COR-L47 (cell line): Measurements from ENCODE around the gene CRB2.
"Not testable (repeated sequence)": the region's sequence is repeated elsewhere in the genome, so short reads cannot be mapped to it uniquely, and the experiment has no call there.

Source experiments
- DNase-seq: peaks from one replicate; lab custom pipeline; 2025; lab: John Stamatoyannopoulos, UW

The CRB2 gene

DNA sequence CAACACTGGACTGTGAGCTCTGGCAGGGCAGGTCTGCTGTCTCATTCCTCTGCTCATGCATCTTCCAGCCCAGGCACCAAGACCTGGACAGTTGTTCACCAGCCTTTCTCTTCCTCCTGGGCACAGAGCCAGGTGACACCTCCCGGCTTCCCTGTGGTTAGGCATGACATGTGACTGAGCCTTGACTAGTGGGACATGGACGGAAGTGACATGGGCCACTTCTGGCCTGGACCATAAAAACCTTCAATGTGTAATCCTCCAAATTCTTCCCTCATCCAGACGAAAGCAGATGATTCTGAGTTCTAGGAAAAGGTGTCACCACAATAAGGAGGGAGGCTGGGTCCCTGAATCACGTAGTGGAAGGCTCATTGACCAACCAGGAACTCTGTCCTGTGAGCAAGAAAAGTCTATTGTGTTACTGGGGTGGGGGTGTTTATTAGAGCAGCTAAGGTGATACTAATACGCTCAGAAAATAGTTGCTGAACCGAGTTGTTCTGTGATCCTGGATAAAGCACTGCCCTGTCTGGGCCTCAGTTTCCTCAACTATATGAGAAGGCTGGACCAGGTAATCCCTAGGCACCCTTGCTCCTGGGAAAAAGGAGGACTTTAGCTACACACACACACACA lies 26.6 kb upstream of the CRB2 start:
- no peak for DNase-seq

DNA sequence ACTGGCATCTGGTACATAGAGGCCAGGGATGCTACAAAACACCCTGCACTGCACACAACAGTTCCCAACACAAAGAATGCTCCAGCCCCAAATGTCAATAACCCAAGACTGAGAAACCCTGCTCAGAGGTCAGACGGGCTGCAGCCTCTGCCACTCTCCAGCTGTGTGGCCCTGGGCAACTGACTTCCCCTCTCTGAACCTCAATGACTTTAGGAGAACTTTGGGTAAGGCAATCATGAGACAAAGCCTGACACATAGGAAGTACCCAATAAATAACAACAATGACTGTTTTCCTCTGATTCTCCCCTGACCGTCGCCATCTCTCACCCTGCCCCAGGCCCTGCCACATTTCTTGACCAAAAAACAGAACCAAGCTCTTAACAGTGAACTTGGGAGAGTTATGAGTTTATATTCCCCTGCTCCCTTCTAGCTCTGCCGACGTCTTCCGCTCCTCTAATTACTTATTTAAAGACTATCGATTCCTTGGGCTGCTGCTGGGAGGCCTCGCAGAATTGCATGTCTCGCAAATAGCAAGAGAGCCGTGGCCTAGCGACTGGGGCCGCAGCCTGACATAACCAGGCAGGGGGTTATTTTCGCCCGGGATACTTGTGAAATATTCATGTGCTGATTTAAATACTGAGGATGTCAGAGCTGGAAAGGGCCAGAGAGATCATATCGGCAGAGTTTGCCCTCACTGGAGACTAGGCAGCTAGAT lies 24.5 kb upstream of the CRB2 start:
- DNase-seq, result no peak

DNA sequence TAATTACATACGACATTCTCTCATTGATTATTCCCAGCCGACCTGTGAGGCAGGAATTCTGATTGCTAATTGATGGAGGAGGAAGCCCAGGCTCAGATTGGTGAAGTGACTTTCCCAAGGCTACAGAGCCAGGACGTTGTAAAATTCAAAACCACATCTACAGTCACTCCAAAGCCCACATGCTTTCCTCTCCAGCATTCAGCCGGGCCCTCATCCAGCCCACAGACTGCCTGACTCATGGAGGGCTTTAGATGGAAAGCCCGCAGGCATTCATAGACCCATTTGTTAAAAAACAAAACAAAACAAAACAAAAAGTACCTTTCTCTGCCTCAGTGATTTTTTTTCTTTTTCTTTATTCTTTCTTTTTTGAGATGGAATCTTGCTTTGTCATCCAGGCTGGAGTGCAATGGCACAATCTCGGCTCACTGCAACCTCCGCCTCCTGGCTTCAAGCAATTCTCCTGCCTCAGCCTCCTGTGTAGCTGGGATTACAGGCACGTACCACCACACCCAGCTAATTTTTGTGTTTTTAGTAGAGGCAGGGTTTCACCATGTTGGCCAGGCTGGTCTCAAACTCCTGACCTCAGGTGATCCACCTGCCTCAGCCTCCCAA lies 22.8 kb upstream of the CRB2 start:
- not testable (repeated sequence) for DNase-seq

DNA sequence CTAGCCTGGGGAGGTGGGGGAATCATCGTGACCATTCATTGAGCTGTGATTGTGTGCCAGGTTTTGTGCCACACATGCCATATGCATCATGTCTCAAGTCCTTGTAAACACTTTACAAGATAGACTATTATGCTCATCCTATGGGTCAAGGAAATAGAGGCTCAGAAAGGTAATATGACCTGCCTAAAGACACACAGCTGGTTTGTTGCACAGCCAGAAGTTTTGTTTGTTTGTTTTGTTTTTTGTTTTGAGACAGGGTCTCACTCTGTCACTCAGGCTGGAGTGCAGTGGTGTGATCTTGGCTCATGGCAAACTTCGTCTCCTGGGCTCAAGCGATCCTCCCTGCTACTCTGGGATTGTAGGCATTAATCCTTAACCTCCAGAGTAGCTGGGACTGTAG lies 21.4 kb upstream of the CRB2 start:
- no peak for DNase-seq

DNA sequence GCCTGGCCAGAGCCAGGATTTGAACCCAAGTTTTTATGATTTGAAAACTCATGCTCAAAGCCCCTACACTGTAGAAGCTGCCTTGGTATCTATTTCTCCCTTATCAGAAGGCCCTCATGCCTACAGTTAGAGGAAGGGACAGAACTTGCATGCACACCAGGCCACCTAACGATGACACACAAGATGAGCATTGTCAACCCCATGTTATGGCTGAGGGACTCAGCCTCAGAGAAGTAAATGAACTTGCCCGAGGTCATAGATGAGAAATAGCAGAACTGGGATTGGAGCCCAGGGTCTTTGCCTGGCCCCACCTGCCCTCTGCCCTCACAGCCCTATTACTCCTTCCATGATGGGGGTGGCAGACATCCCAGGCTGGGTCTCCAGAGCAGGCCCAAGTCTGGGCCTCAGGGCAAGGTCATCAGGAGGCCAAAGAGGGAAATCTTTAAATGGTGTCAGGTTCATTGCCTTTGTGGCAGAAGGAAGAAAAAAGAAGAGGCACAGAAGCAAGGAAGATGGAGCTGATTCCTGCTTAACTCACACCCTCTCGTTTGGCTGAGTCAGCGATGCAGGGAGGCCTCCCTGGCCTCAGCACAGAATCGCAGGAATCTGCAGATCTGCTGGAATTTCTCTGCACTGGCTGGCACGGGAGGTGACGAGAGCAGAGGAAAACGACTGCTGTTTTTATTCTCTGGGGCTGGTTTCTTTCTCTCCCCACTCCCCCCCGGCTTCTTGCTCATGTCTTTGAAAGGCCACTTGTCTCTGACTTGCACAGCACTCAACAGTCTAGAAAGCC lies 20.6 kb upstream of the CRB2 start:
- no peak for DNase-seq

DNA sequence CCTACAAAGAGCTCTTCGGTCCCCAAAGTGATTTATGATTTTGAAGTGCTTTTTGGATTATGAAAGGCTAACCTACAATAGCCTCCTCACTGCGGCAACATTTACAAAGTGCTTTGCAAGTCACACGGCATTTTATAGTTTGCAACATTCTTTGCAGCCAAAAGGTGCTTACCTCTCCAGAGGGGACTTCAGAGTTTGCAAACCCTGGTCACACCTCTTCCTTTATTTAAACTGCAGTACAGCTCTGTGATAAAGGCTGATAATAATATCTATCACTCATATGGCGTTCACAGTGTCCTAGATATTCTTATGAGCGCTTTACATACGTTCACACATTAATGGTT lies 20.0 kb upstream of the CRB2 start:
- DNase-seq, result no peak

DNA sequence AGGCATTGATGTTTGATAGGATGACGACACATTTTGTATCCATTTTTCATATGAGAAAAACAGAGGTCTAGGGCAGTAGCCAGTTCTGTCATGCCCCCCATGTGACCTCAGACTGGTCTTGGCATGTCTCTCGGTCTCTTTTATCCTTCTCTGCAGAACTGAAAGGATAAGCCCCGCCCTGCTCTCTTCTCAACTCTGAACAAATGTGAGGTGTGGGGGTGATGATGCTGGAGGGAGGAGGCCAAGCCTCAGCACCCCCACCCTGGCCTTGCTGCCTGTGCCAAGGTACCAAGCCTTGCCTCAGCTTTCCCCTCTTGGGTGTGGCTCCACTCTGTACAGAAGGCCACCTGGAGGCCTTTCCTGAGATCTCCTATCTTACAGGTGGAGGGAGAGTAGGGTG lies 19.5 kb upstream of the CRB2 start:
- DNase-seq, result no peak

DNA sequence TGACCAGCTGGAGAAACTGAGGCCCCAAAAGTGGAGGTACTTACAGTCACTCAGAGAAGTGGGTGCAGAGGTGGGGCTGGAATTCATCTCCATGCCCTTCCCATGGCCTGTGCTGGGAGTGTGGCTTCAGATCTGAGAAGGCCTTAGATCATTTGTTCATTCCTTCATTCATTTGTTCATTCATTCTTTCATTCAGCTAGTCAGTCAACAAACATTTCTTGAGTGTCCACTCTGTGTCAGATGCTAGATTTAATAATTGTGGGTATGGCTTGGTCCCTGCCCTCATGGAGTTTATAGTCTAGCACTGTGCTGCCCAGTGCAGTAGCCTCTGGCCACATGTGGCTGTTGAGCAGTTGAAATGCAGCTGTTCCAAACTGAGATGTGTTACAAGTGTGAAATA lies 19.0 kb upstream of the CRB2 start:
- DNase-seq, result no peak

DNA sequence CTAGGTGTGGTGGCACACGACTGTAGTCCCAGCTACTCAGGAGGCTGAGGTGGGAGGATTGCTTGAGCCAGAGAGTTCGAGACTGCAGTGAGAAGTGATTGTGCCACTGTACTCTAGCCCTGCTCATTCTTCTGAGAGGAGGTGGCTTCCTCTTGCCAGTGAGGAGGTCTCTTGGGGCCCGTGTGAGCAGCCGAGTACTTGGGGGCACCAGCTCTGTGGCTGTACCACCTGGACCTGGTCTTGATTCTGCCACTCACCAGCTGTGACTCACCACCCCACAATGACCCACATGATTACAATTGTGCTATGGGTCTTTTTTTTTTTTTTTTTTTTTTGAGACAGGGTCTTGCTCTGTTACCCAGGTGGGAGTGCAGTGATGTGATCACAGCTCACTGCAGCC lies 18.0 kb upstream of the CRB2 start:
- DNase-seq, result no peak

DNA sequence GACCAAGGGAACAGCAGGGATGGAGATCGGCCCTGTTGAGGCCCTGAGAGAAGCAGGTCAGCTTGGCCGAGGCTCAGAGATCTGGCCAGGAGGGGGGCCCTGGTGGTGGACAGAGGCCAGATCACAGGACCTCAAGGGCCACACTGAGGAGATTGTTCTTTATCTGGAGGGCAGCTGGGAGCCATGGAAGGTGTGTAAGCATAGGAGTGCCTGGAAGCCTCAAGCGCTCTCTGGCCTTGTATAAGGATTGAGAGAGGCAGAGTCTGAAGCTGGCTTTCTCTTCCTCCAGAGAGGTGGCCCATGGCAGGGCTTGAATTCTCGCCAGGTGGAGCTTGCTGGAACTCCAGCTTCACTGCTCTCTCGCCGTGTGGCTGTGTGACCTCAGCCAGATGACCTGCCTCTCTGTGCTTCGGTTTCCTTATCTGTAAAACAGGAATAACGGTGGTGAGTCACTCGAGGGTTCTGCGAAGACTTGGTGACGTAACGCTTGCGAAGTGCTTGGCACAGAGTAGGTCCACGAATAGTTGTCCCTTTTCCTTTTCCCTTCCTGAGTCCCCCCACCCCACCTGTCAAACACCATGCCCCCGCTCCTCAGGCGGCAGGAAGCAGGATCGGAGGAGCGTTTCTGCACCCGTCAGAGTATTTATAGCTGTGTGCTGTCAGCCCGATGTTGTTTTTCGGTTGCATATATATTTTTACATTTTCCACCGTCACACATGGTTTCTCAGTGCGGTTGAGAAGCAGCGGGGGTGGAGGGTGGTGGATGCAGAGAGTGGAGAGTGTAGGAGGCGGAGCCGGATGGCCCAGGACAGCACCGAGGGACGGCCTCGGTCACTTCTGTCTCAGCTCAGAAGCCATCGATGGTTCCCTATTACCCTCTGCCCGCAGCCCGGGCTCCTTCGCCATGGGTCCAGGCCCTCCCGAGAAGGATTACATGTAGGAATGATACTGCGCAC lies 17.0 kb upstream of the CRB2 start:
- no peak for DNase-seq

DNA sequence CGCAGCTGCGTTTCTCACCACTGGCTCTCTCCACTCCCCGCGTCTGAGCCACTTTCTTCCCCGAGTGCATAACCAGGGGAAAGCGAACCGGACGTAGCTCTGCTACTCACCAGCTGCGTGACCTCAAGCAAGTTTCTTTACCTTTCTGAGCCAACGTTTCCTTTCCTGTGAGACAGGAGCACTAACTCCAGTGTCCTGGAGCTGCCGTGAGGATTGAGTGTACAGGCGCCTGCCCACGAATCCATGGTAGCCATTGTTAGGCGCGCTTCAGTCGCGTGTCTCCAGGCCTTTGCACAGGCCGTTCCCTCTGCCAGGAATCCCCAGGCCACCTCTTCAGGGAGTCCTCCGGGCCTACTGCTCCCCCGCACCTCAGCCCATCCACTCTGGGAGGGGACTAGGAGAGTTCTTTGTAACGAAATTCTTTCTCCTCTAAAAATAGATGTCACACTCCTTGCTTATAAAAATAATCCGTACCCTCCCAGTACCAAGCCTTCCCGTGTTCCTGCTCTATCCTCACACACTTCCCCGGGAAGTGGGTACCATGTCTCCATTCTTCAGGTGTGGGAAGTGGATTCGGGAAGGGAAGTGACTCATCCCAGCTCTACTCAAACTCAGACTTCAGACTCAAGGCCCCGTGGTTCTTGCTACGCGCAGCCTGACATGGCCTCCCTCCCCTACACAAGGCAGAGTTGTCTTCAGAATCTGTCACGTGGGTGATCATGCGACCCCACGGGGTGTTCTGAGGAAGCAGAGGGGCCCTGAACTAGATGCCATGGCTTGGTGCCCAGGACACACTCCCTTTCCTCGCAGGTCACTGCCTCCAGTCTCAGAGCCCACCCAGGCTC lies 16.1 kb upstream of the CRB2 start:
- DNase-seq, result no peak

DNA sequence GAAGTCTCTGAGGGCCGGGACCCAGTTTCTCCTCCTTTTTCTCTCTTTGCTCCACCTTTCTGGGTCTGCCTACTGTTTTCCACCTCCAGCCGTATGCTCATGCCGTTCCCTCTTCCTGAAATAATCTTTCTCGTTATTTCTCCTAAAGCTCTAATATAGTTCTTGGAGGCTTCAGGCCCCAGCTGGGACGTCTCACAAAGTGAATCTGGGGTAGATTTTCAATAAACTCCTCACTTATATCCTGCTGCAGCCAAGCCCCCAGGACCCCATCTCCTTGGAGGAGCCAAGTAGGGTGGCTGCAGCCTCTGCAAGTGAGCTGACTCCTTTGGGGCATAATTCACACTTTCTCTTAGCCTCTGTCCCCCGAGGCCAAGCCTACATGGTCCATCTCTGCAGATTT lies 14.2 kb upstream of the CRB2 start:
- no peak for DNase-seq

DNA sequence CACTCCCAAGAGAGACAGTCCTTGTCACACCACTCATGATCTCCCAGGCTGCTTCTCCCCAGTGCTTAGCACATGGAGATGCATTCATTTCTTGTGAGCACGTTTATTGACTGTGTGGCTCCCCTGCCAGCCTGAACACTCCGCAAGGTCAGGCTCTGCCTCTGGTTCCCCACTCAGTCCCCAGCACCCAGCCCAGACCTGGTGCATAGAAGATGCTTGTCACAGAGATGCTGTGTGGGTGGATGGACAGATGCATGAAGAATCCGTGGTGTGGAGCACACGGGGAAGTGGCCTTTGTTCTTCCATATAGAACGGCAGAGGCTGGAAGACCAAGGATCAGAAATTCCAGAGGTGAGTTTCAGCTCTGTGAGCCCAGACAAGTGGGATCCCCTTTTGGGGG lies 13.8 kb upstream of the CRB2 start:
- DNase-seq, result no peak

DNA sequence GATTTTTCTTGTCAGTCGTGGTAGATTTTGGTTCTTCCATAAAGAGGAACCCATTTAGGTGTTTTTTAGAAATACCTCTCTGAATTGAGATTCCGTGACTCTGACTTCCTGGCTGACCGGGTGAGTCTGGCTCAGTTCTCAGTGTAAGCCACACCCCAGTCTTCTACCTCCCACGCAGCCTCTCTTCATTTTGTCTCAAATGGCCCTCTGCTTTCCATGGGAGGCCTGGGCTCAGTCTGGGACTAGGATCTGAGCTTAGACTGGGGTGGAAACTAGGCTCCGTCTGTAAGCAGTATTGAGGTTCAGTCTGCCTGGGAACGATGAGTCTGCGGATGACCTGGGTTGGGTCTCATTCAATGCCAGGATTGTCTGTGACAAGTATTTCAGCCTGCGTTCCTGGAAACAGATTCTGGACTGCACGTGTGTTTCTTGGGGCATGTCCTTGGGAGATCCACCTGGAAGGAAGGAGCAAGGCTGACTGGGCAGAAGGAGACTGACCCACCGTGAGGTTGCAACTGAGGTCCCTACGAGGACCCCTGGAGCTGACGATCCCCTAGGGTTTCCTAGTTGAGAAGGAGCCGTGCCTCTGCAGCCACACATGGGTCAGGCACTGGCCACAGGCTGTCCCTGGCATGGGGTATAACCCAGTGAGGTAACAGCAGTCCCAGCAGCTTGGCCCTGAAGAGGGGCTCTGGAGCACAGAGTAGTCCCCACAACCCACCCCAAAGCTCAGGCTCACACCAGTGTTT lies 12.4 kb upstream of the CRB2 start:
- DNase-seq, result no peak

DNA sequence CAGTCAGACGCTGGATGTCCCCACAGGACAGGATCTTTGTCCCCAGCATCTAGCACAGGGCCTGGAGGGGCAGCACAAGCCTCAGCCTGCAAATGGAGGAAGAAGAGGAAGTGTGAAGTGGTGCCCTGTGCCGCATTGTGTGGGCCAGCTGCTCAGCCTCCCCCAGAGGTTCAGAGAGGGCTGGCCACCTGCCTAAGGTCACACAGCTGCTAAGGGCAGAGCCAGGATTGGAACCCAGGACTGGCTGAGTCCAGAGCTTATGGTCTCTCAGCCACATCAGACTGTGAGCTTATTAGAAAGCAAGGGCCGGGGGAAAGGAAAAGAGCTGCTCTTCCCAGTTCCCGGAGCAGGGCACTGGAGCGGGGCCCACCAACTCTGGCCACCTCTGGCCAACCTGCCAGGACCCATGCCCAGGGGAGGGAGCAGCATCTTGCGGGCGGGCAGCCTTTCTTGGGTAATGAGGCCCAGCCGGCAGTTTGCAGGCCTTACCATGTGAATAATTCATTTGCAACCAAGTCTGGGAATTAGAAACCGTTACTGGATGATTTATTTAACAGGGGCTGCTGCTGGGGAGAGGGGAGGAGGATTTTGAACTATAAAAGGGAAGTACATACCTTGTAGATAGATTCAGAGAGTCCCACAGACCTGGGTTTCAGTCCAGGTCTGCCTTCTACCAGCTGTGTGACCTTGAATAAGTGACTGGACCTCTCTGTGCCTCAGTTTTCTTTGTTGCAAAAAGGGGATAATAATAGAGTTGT lies 11.6 kb upstream of the CRB2 start:
- no peak for DNase-seq

DNA sequence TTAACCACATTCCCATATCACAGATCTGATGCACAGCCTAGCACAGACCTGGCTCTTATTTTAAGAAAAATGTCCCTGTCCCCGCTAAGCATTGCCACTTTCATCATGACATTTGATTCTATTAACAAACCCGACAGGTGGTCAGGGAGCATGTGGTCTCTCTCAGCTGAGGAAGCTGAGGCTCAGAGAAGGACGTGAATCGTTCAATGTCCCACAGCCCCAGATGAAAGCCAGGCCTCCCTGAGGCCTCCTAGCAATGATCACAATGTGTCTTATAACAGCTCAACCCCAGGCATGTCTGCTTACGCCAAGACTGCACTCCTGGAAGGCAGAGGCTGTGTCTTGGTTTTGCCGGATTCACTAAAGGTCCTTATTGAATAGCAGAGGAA lies 10.4 kb upstream of the CRB2 start:
- DNase-seq, result no peak

DNA sequence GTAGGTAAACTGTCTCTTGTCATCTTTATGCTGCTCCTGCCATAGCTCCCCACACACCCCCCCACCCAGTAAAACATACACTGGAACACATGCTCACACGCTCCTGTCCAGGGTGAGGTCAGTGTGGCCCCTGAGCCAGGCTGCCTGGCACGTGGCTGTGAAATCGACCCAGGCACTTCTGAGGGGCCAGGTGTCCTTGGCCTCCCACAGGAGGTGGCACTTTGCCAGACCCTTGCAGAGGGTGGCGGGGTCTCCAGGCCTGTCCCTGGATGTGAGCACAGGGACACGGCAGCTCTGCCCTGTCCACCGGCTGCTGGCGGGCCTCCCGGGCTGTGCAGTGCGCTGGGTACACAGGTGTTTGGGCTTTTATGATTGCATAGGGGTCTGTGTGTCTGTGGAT lies 10.0 kb upstream of the CRB2 start:
- DNase-seq, result no peak

DNA sequence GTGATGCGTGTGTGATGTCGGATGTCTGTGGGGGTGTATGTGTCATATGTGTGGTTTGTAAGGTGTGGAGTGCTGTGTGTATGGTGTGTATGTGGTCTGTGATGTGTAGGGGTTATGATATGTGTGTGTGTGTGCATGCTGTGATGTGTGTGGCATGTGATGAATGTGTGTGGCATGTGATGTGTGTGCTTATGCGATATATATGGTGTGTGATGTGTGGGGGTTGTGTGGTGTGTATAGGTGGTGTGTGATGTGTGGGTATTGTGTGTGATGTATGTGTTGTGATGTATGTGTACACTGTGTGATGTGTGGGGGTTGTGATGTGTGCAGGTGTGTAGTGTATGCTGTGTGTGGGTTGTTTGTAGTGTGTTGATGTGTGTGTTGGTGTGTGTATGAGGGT lies 9.2 kb upstream of the CRB2 start:
- DNase-seq, result no peak

DNA sequence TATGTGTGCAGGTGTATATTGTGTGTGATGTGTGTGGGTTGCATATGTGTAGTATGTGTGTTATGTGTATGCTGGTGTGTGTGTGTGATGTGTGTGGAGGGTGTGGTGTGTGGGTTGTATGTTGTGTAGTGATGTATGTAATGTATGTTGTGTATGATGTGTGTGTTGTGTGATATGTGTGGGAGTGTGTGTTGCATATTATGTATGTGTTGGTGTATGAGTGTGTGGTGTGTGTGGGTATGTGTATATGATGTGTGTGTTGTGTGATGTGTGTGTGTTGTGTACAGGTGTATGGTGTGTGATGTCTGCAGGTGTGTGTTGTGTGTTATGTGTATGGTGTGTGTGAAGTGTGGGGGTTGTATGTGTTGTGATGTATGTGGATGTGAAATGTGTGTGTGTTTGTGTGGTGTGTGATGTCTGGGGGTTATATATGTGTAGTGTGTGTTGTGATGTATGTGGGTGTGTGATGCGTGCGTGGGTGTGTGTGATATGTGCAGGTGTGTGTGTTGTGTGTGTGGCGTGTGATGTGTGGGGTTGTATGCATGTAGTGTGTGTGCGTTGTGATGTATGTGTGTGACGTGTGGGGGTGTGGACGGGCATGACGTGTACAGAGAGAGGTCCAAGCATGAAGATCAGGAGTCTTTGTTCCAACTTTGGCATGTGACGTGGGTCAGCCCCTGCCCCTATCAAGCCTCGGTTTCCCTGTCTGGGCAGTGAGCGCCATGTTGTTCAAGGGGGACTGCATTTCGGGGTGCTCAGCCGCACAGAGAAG lies 8.5 kb upstream of the CRB2 start:
- no peak for DNase-seq
